Liver (tissue), 3 donors: Measurements from ENCODE around the gene TRIM74.
"Not testable (repeated sequence)": the region's sequence is repeated elsewhere in the genome, so short reads cannot be mapped to it uniquely, and the experiment has no call there.

ENCODE experiments used
- CTCF ChIP-seq: fragments of 150-350 bp; IDR thresholded peaks from 2 replicates; pipeline ENCODE4 v1.5.1; 2017; ENCODE audit warnings: improper control_type of control experiment, low read depth, low read length; ENCODE audit not compliant: missing input control
- EGR1 ChIP-seq, 2 donors: IDR thresholded peaks; 2 replicates each; pipeline ENCODE4 v1.6.1; 2016 to 2018; ENCODE audit warnings: antibody characterized with exemption in 2 of 2, low read depth in 2 of 2
- GABPA ChIP-seq, 2 donors: IDR thresholded peaks in 1 of 2; conservative IDR thresholded peaks in 1 of 2; 2 replicates each; pipeline ENCODE4 v1.6.1; 2016; ENCODE audit warnings: antibody characterized with exemption in 2 of 2, mild to moderate bottlenecking in 1 of 2, moderate library complexity in 1 of 2
- RAD21 ChIP-seq, 2 donors: IDR thresholded peaks; 2 replicates each; pipeline ENCODE4 v1.6.1; 2016; ENCODE audit warnings: antibody characterized with exemption in 2 of 2, mild to moderate bottlenecking in 2 of 2
- SP1 ChIP-seq: IDR thresholded peaks from 2 replicates; pipeline ENCODE4 v1.6.1; 2018; ENCODE audit warnings: antibody characterized with exemption, mild to moderate bottlenecking
- TAF1 ChIP-seq: conservative IDR thresholded peaks from 2 replicates; pipeline ENCODE4 v1.6.1; 2016; ENCODE audit warnings: antibody characterized with exemption, mild to moderate bottlenecking
- YY1 ChIP-seq: IDR thresholded peaks from 2 replicates; pipeline ENCODE4 v1.6.1; 2016; ENCODE audit warnings: antibody characterized with exemption, mild to moderate bottlenecking
- TF ChIP-seq, protein P1 (sequence below): IDR thresholded peaks from 2 replicates; pipeline ENCODE4 v1.6.1; 2016; ENCODE audit warnings: antibody characterized with exemption, mild to moderate bottlenecking
- donor health status: healthy.
- donor health status: healthy.

- not testable (repeated sequence) for TF ChIP-seq EGR1 (IDR thresholded peaks at IDR 0.05; ENCODE audit: low read depth in 2 of 2); CTCF; YY1; RAD21 (IDR thresholded peaks at IDR 0.05); SP1; TAF1; GABPA (IDR thresholded peaks at IDR 0.05 in 1 of 2, conservative IDR thresholded peaks at IDR 0.05 in 1 of 2)
- TF ChIP-seq, protein P1, sequence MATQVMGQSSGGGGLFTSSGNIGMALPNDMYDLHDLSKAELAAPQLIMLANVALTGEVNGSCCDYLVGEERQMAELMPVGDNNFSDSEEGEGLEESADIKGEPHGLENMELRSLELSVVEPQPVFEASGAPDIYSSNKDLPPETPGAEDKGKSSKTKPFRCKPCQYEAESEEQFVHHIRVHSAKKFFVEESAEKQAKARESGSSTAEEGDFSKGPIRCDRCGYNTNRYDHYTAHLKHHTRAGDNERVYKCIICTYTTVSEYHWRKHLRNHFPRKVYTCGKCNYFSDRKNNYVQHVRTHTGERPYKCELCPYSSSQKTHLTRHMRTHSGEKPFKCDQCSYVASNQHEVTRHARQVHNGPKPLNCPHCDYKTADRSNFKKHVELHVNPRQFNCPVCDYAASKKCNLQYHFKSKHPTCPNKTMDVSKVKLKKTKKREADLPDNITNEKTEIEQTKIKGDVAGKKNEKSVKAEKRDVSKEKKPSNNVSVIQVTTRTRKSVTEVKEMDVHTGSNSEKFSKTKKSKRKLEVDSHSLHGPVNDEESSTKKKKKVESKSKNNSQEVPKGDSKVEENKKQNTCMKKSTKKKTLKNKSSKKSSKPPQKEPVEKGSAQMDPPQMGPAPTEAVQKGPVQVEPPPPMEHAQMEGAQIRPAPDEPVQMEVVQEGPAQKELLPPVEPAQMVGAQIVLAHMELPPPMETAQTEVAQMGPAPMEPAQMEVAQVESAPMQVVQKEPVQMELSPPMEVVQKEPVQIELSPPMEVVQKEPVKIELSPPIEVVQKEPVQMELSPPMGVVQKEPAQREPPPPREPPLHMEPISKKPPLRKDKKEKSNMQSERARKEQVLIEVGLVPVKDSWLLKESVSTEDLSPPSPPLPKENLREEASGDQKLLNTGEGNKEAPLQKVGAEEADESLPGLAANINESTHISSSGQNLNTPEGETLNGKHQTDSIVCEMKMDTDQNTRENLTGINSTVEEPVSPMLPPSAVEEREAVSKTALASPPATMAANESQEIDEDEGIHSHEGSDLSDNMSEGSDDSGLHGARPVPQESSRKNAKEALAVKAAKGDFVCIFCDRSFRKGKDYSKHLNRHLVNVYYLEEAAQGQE, result not testable (repeated sequence)
Observed at GRCh38 chr7:72949276-72949675, 20.0 kb downstream of the TRIM74 start.
